WTC11 (cell line): Measurements from ENCODE around the gene JADE3.

Experiments used
- ESRRA ChIP-seq: sonication (generic); formaldehyde crosslinking; IDR thresholded peaks from 2 replicates; pipeline ENCODE4 v1.8.1; 2022; ENCODE audit warnings: mild to moderate bottlenecking, missing genetic modification reagents, borderline replicate concordance
- NFATC4 ChIP-seq: fragments of 250-450 bp; sonication (Bioruptor Pico); IDR thresholded peaks from 2 replicates; pipeline ENCODE4 v1.9.0; 2021; ENCODE audit warnings: mild to moderate bottlenecking
- SMAD3 ChIP-seq: sonication (generic); formaldehyde crosslinking; IDR thresholded peaks from 2 replicates; pipeline ENCODE4 v1.8.0; 2022; ENCODE audit warnings: missing genetic modification reagents, mild to moderate bottlenecking, borderline replicate concordance
- ZNF138 ChIP-seq: sonication (generic); formaldehyde crosslinking; conservative IDR thresholded peaks from 2 replicates; pipeline ENCODE4 v1.8.1; 2022; ENCODE audit warnings: mild to moderate bottlenecking, moderate library complexity, missing genetic modification reagents
- TF ChIP-seq, protein P1 (sequence below): fragments of 200-600 bp; IDR thresholded peaks from 2 replicates; pipeline ENCODE4 v1.8.0; 2022; ENCODE audit warnings: antibody characterized with exemption
- TF ChIP-seq, protein P2 (sequence below): sonication (generic); formaldehyde crosslinking; IDR thresholded peaks from 2 replicates; pipeline ENCODE4 v1.8.1; 2023; ENCODE audit warnings: mild to moderate bottlenecking, missing genetic modification reagents, borderline replicate concordance

DNA sequence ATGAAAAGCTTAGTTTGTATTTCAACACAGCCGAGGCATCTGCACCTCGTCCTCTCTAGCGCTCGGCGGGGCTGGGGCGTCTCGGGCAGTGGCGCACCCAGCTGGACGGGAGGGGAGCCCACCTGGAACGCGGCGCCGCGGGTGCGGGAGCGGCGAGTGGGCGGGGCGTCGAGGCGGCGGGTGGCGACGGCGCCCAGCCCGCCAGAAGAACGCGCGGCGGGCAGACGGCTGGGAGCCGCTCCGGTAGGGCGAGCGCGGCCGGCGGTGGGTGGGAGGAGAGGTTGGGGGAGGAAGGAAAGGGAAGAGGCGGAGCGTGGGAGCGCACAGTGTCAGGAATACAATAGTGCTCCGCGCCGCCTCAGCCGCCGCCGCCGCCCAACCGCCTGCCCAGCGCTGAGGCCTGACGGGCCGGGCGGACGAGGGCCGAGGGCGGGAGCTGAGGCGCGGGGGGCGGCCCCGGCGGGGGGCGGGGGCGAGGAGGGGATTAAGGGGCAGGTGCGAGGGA is at the start of gene JADE3:
- TF ChIP-seq ESRRA (no peak), SMAD3 (CRISPR knock-in tag) (no peak), NFATC4 (CRISPR knock-in tag) (no peak), ZNF138 (CRISPR knock-in tag) (no peak)
- TF ChIP-seq, protein P1, sequence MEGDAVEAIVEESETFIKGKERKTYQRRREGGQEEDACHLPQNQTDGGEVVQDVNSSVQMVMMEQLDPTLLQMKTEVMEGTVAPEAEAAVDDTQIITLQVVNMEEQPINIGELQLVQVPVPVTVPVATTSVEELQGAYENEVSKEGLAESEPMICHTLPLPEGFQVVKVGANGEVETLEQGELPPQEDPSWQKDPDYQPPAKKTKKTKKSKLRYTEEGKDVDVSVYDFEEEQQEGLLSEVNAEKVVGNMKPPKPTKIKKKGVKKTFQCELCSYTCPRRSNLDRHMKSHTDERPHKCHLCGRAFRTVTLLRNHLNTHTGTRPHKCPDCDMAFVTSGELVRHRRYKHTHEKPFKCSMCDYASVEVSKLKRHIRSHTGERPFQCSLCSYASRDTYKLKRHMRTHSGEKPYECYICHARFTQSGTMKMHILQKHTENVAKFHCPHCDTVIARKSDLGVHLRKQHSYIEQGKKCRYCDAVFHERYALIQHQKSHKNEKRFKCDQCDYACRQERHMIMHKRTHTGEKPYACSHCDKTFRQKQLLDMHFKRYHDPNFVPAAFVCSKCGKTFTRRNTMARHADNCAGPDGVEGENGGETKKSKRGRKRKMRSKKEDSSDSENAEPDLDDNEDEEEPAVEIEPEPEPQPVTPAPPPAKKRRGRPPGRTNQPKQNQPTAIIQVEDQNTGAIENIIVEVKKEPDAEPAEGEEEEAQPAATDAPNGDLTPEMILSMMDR: no peak
- TF ChIP-seq, protein P2, sequence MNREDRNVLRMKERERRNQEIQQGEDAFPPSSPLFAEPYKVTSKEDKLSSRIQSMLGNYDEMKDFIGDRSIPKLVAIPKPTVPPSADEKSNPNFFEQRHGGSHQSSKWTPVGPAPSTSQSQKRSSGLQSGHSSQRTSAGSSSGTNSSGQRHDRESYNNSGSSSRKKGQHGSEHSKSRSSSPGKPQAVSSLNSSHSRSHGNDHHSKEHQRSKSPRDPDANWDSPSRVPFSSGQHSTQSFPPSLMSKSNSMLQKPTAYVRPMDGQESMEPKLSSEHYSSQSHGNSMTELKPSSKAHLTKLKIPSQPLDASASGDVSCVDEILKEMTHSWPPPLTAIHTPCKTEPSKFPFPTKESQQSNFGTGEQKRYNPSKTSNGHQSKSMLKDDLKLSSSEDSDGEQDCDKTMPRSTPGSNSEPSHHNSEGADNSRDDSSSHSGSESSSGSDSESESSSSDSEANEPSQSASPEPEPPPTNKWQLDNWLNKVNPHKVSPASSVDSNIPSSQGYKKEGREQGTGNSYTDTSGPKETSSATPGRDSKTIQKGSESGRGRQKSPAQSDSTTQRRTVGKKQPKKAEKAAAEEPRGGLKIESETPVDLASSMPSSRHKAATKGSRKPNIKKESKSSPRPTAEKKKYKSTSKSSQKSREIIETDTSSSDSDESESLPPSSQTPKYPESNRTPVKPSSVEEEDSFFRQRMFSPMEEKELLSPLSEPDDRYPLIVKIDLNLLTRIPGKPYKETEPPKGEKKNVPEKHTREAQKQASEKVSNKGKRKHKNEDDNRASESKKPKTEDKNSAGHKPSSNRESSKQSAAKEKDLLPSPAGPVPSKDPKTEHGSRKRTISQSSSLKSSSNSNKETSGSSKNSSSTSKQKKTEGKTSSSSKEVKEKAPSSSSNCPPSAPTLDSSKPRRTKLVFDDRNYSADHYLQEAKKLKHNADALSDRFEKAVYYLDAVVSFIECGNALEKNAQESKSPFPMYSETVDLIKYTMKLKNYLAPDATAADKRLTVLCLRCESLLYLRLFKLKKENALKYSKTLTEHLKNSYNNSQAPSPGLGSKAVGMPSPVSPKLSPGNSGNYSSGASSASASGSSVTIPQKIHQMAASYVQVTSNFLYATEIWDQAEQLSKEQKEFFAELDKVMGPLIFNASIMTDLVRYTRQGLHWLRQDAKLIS (CRISPR knock-in tag): no peak
